ENCODE measurements around the gene SYNCRIP. TPM values are rescaled to one million over a fixed set of nuclear protein-coding genes. Genes with fewer than 3 reads are reported as not detected.
"Not testable (repeated sequence)": the region's sequence is repeated elsewhere in the genome, so short reads cannot be mapped to it uniquely, and the experiment has no call there.

The SYNCRIP gene
- total RNA-seq, 5 donors from 2014 or later (not counting 1 experiment from before 2014, with no cell fraction given), result 73.5 to 85.1 (median 80.5) TPM

- WGBS (ENCODE audit: insufficient coverage), result 30% methylated on average over 2 of the region's 3 CpGs
- peak overlapping the region; percentile 75 to 79 for H3K27ac Mint-ChIP-seq
- peak overlapping the region; percentile 87 to 93 (median 91) for H3K4me3 Mint-ChIP-seq
- no peak for ATAC-seq (replicated peaks in 1 of 4)
- H3K9me3 Mint-ChIP-seq, result no peaks in the 10 kb centered on the region
- ChIA-PET CTCF (interaction anchor here (0.9 to 1.7 kb wide), 6 partner anchors 34 to 49 kb away, joined by 3 to 10 read pairs (median 4); no protein-coding TSS in a partner anchor), POLR2A (interaction anchor here (0.6 to 10.0 kb wide), 6 partner anchors 9 to 45 kb away, joined by 3 to 441 read pairs (median 10); no protein-coding TSS in a partner anchor)
- no peak for DNase-seq
- H3K27me3 Mint-ChIP-seq, result no peaks in the 10 kb centered on the region
- peaks cover 60 to 62% (median 61%) of the 10 kb centered on the region in 3 donors for H3K4me1 Mint-ChIP-seq
- H3K27ac ChIP-seq (ENCODE audit: low read length), result no peak overlapping the region
- no peaks in the 10 kb centered on the region for H3K27me3 ChIP-seq (replicated peaks in 1 of 2; ENCODE audit: control insufficient read depth in 2 of 2, extremely low read depth in 1 of 2, insufficient read depth in 2 of 2, low read length in 1 of 2)
- H3K36me3 Mint-ChIP-seq, result peaks cover 43% of the 10 kb centered on the region
- H3K4me3 ChIP-seq (ENCODE audit: control insufficient read depth in 1 of 2, extremely low read depth in 1 of 2, low read length in 1 of 2), result peak overlapping the region; percentile 15 to 100
- H3K36me3 ChIP-seq (ENCODE audit: control insufficient read depth in 2 of 2, extremely low read depth in 1 of 2, insufficient read depth in 1 of 2, low read length in 1 of 2), result peaks cover 4 to 37% of the 10 kb centered on the region in 2 donors
- no peaks in the 10 kb centered on the region for H3K9me3 ChIP-seq
- H3K4me1 ChIP-seq (ENCODE audit: control insufficient read depth in 1 of 2, extremely low read depth in 1 of 2, insufficient read depth in 2 of 2, low read length in 2 of 2), result peaks cover 12 to 27% of the 10 kb centered on the region in 2 experiments
Observed at GRCh38 chr6:85640821-85641220, 1.9 kb downstream of the SYNCRIP start.

GRCh38 chr6:85637579-85637978 lies 5.1 kb downstream of the SYNCRIP start:
- POLR2A ChIA-PET, result interaction anchor here (1.4 to 10.0 kb wide), 3 partner anchors 29 to 40 kb away, joined by 3 to 441 read pairs (median 37); no protein-coding TSS in a partner anchor
- H3K4me3 ChIP-seq (ENCODE audit: control insufficient read depth in 1 of 2, extremely low read depth in 1 of 2, low read length in 1 of 2), result no peak overlapping the region
- CTCF ChIA-PET, result interaction anchor here in 1 of 2 donors (1.6 kb wide), 1 partner anchor 32 kb away, joined by 7 read pairs; no protein-coding TSS in a partner anchor
- Mint-ChIP-seq H3K36me3 (peaks cover 59% of the 10 kb centered on the region), H3K27ac (peak overlapping the region in 1 of 2 donors; percentile 8), H3K4me3 (peak overlapping the region in 1 of 3 donors; percentile 6), H3K4me1 (peaks cover 57 to 71% (median 67%) of the 10 kb centered on the region in 3 donors), H3K9me3 (no peaks in the 10 kb centered on the region), H3K27me3 (no peaks in the 10 kb centered on the region)
- peaks cover 6 to 64% of the 10 kb centered on the region in 2 donors for H3K36me3 ChIP-seq (ENCODE audit: control insufficient read depth in 2 of 2, extremely low read depth in 1 of 2, insufficient read depth in 1 of 2, low read length in 1 of 2)
- no peak overlapping the region for H3K27ac ChIP-seq (ENCODE audit: low read length)
- H3K9me3 ChIP-seq, result no peaks in the 10 kb centered on the region
- DNase-seq (no peak), ATAC-seq (replicated peaks in 1 of 4) (no peak)
- H3K4me1 ChIP-seq (ENCODE audit: control insufficient read depth in 1 of 2, extremely low read depth in 1 of 2, insufficient read depth in 2 of 2, low read length in 2 of 2), result peaks cover 15 to 21% of the 10 kb centered on the region in 2 experiments
- 86% methylated on average over 1 of the region's 3 CpGs for WGBS (ENCODE audit: insufficient coverage)
- no peaks in the 10 kb centered on the region for H3K27me3 ChIP-seq (replicated peaks in 1 of 2; ENCODE audit: control insufficient read depth in 2 of 2, extremely low read depth in 1 of 2, insufficient read depth in 2 of 2, low read length in 1 of 2)

- no peak overlapping the region for H3K27ac Mint-ChIP-seq
Observed at GRCh38 chr6:85632164-85632942, 10.3 kb downstream of the SYNCRIP start.

GRCh38 chr6:85631117-85631516 lies 11.6 kb downstream of the SYNCRIP start:
- POLR2A ChIA-PET, result interaction anchor here (0.8 to 2.7 kb wide), 3 partner anchors 13 to 47 kb away, joined by 3 to 17 read pairs (median 6); no protein-coding TSS in a partner anchor
- Mint-ChIP-seq H3K4me1 (peaks cover 53 to 72% (median 63%) of the 10 kb centered on the region in 3 donors), H3K36me3 (peaks cover 43% of the 10 kb centered on the region)
- CTCF ChIA-PET; DNase-seq; H3K9me3 Mint-ChIP-seq; H3K9me3 ChIP-seq; H3K4me3 ChIP-seq (ENCODE audit: control insufficient read depth in 1 of 2, extremely low read depth in 1 of 2, low read length in 1 of 2); H3K4me3 Mint-ChIP-seq; H3K27ac ChIP-seq (ENCODE audit: low read length); ATAC-seq (replicated peaks in 1 of 4); H3K27ac Mint-ChIP-seq; H3K27me3 Mint-ChIP-seq; H3K27me3 ChIP-seq (replicated peaks in 1 of 2; ENCODE audit: control insufficient read depth in 2 of 2, extremely low read depth in 1 of 2, insufficient read depth in 2 of 2, low read length in 1 of 2); H3K4me1 ChIP-seq (ENCODE audit: control insufficient read depth in 1 of 2, extremely low read depth in 1 of 2, insufficient read depth in 2 of 2, low read length in 2 of 2): not testable (repeated sequence)
- peaks cover 12 to 87% of the 10 kb centered on the region in 2 donors for H3K36me3 ChIP-seq (ENCODE audit: control insufficient read depth in 2 of 2, extremely low read depth in 1 of 2, insufficient read depth in 1 of 2, low read length in 1 of 2)
- 100% methylated on average over 2 of the region's 5 CpGs for WGBS (ENCODE audit: insufficient coverage)

More at GRCh38 chr6:85632164-85632942, 10.3 kb downstream of the SYNCRIP start:
- CTCF ChIA-PET, result no interaction called here
- Histone ChIP-seq H3K27me3 (replicated peaks in 1 of 2; ENCODE audit: control insufficient read depth in 2 of 2, extremely low read depth in 1 of 2, insufficient read depth in 2 of 2, low read length in 1 of 2) (no peaks in the 10 kb centered on the region), H3K27ac (ENCODE audit: low read length) (no peak overlapping the region), H3K4me3 (ENCODE audit: control insufficient read depth in 1 of 2, extremely low read depth in 1 of 2, low read length in 1 of 2) (no peak overlapping the region), H3K9me3 (no peaks in the 10 kb centered on the region), H3K4me1 (ENCODE audit: control insufficient read depth in 1 of 2, extremely low read depth in 1 of 2, insufficient read depth in 2 of 2, low read length in 2 of 2) (peaks cover 0 to 6% of the 10 kb centered on the region in 2 experiments), H3K36me3 (ENCODE audit: control insufficient read depth in 2 of 2, extremely low read depth in 1 of 2, insufficient read depth in 1 of 2, low read length in 1 of 2) (peaks cover 8 to 88% of the 10 kb centered on the region in 2 donors)
- ATAC-seq (replicated peaks in 1 of 4) (no peak), DNase-seq (no peak)
- POLR2A ChIA-PET, result interaction anchor here (0.5 to 2.7 kb wide), 5 partner anchors 8 to 46 kb away, joined by 3 to 17 read pairs (median 5); no protein-coding TSS in a partner anchor
- WGBS (ENCODE audit: insufficient coverage), result 100% methylated on average over 3 of the region's 6 CpGs
- Mint-ChIP-seq H3K4me3 (no peak overlapping the region), H3K36me3 (peaks cover 46% of the 10 kb centered on the region), H3K4me1 (peaks cover 43 to 71% (median 63%) of the 10 kb centered on the region in 3 donors), H3K27me3 (no peaks in the 10 kb centered on the region), H3K9me3 (no peaks in the 10 kb centered on the region)

DNA sequence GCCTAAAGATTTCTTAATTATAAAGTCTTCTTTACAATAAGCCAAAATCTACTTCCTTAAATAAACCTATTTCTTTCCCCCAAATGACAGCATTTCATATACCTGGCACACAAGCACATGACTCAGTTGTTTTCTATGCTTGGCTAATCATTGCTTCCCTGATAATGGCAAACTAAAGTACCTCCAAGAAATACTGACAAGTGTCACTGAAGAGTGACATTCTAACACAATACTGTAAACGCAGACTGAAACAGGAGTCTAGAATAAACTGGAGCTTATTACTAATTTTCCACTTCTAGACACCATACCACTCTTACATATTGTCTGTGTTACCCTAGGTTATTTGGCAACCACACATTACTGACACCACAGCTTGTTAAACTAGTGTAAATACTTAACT lies 14.3 kb downstream of the SYNCRIP start:
- no peak overlapping the region for H3K4me3 Mint-ChIP-seq
- H3K27me3 Mint-ChIP-seq, result no peaks in the 10 kb centered on the region
- Histone ChIP-seq H3K36me3 (ENCODE audit: control insufficient read depth in 2 of 2, extremely low read depth in 1 of 2, insufficient read depth in 1 of 2, low read length in 1 of 2) (peaks cover 12 to 81% of the 10 kb centered on the region in 2 donors), H3K9me3 (no peaks in the 10 kb centered on the region), H3K27ac (ENCODE audit: low read length) (no peak overlapping the region), H3K27me3 (replicated peaks in 1 of 2; ENCODE audit: control insufficient read depth in 2 of 2, extremely low read depth in 1 of 2, insufficient read depth in 2 of 2, low read length in 1 of 2) (no peaks in the 10 kb centered on the region), H3K4me3 (ENCODE audit: control insufficient read depth in 1 of 2, extremely low read depth in 1 of 2, low read length in 1 of 2) (no peak overlapping the region), H3K4me1 (ENCODE audit: control insufficient read depth in 1 of 2, extremely low read depth in 1 of 2, insufficient read depth in 2 of 2, low read length in 2 of 2) (peaks cover 2 to 9% of the 10 kb centered on the region in 2 experiments)
- H3K27ac Mint-ChIP-seq, result peak overlapping the region in 1 of 2 donors; percentile 13
- ATAC-seq (replicated peaks in 1 of 4) (no peak), DNase-seq (no peak)
- WGBS (ENCODE audit: insufficient coverage), result 67% methylated on average over 1 of the region's 1 CpG
- CTCF ChIA-PET, result interaction anchor here in 1 of 2 donors (0.7 kb wide), 1 partner anchor 10 kb away, joined by 3 read pairs; no protein-coding TSS in a partner anchor
- POLR2A ChIA-PET, result interaction anchor here in 1 of 2 donors (1.3 kb wide), 1 partner anchor 51 kb away, joined by 3 read pairs; no protein-coding TSS in a partner anchor
- peaks cover 44% of the 10 kb centered on the region for H3K36me3 Mint-ChIP-seq
- peaks cover 69 to 82% (median 73%) of the 10 kb centered on the region in 3 donors for H3K4me1 Mint-ChIP-seq
- no peaks in the 10 kb centered on the region for H3K9me3 Mint-ChIP-seq

- H3K36me3 Mint-ChIP-seq, result peaks cover 55% of the 10 kb centered on the region
- H3K27me3 ChIP-seq (replicated peaks in 1 of 2; ENCODE audit: control insufficient read depth in 2 of 2, extremely low read depth in 1 of 2, insufficient read depth in 2 of 2, low read length in 1 of 2), result no peaks in the 10 kb centered on the region
- no peak overlapping the region for H3K4me3 ChIP-seq (ENCODE audit: control insufficient read depth in 1 of 2, extremely low read depth in 1 of 2, low read length in 1 of 2)
- no peak overlapping the region for H3K27ac ChIP-seq (ENCODE audit: low read length)
- WGBS (ENCODE audit: insufficient coverage), result no CpG with 5 or more reads among the region's 2 CpGs
- H3K4me1 Mint-ChIP-seq, result peaks cover 26 to 37% (median 36%) of the 10 kb centered on the region in 3 donors
- no peaks in the 10 kb centered on the region for H3K27me3 Mint-ChIP-seq
- CTCF ChIA-PET, result no interaction called here
- POLR2A ChIA-PET, result no interaction called here
- no peaks in the 10 kb centered on the region for H3K4me1 ChIP-seq (ENCODE audit: control insufficient read depth in 1 of 2, extremely low read depth in 1 of 2, insufficient read depth in 2 of 2, low read length in 2 of 2)
- peaks cover 5 to 86% of the 10 kb centered on the region in 2 donors for H3K36me3 ChIP-seq (ENCODE audit: control insufficient read depth in 2 of 2, extremely low read depth in 1 of 2, insufficient read depth in 1 of 2, low read length in 1 of 2)
- no peak overlapping the region for H3K27ac Mint-ChIP-seq
- H3K4me3 Mint-ChIP-seq, result no peak overlapping the region
- no peaks in the 10 kb centered on the region for H3K9me3 ChIP-seq
- DNase-seq, result no peak
- H3K9me3 Mint-ChIP-seq, result no peaks in the 10 kb centered on the region
- no peak for ATAC-seq (replicated peaks in 1 of 4)
Observed at GRCh38 chr6:85620308-85620707, 22.4 kb downstream of the SYNCRIP start.
